HG02610 (cell line): ENCODE results near the gene AKAP6.

Experiments
- ATAC-seq: cut with Tn5 transposase; IDR thresholded peaks from one replicate; pipeline ENCODE4 v1.9.1; 2021; ENCODE audit warnings: mild to moderate bottlenecking, moderate library complexity; ENCODE audit not compliant: unreplicated experiment

The AKAP6 gene

DNA sequence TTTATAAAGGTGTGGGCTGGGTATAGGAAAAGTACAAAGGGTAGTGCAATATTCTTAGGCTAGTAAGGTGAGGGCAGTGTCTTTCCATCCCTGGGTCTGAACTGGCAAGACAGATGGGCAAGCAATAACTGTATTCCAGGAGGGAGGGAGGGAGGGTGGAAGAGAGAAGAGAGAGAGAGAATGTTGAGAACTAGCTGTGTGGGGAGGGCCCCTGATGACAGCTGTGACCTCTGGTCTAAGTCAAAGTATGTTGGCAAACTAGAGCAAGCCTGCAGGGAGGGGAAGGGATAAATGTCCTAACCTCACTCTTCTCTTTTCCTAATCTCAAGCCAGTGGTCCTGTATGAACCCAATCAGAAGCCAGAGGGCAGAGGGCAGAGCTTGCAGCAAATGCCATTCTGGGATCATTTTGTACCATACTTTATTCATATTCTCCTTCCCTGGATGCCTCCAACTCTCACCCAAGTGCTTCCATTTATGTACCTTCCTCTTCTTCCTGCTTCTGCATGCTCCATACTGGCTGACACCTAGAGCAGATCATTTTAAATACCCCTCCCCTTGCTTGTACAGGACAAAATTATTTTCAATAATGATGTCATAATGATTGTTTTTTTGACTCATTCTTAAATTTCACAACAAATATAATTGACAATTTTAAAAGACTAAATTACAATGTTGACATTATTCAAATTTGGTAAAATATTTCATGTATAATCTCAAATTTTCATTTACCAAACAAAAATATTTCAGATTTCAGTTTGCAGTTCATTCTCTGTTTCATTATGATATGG is 75.9 kb downstream of the AKAP6 start:
- ATAC-seq = no peak

DNA sequence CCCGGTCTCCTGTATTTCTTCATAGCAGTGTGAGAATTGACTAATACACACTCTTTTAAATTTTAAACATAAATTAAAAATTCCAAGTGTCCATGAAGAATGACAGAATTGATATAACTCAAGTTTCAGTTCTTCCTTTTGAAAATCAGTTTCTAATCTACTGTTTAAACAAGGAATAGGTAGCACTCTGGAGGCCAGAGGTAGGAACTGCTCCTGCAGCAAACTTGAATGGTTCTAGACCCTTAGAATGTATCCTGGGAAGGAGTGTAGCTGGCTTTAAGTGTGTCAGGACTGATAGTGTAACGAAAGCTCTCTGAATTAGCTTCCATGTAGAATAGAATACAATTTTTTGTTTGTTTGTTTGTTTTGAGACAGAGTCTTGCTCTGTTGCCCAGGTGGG is 76.8 kb downstream of the AKAP6 start:
- no peak for ATAC-seq

DNA sequence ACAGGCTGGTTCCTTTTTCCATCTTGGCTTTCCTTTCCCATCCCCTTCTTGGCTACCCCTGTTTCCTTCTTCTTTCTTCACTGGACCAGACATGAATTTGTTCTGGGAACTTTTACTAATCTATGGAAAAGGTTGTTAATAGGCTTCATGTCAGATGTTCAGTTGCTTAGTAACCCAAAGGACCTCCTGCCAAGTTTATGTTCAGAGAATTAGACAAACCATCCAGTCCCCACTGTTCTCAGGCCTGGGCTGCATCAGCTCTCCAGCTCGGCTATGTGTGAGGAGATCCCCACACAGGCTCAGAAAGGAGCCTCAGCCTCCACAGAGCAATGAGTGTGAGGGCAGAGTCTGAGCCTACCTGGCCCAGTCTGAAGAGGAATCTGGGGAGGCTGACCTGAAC is 78.0 kb downstream of the AKAP6 start:
- ATAC-seq = no peak

DNA sequence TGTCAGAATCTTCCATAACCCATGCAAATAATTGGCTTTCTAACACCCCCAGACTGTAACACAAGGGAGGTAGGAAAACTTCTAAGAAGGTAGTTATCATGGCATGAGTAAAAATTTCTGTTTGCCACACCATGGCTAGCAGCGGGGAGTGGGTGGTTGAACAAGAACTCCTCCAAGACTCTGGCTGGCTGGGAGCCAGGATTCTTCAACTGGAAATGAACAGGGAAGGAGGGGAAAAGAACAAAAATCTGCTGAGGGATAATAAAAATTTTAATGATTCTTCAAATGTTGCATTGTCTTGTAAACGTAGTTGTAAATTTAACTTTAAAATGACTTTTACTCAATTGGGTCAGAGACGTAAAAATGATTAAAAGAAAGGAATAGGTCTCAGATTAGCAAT is 78.9 kb downstream of the AKAP6 start:
- ATAC-seq = no peak

DNA sequence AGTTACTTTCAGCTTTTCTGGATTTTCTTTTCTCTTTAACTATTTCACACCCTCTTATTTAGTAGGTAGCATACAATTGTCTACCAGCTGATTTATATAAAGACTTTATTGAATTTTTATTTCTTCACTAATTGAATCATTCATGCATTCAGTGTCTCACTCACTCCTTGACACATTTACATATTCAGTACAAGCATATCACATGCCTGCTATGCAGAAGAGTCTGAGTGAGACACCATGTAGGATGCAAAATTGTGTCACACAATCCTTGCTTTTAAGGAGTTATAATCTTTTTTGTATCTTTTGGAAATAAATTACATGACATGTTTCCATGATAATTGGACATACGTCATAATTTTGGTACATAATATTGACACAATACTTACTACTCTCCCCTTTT is 83.0 kb downstream of the AKAP6 start:
- ATAC-seq = no peak

DNA sequence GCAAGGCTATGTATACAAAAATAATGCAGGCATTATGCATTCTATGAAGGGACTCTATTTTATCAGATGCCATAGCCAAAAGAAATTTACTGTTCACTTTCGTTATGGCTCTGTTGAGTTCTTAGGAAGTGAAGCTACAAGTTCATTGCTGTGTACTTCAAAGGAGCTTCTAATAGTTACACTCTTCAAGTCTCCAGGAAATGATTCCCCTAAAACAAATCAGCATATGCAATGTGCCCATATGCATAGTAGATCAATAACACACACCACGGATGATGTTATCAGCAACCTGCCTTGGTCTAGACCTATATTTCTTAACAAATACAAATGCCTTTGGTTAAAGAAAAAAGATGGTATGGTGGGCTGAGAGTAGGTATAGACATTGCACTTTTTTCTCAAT is 83.4 kb downstream of the AKAP6 start:
- ATAC-seq = no peak

DNA sequence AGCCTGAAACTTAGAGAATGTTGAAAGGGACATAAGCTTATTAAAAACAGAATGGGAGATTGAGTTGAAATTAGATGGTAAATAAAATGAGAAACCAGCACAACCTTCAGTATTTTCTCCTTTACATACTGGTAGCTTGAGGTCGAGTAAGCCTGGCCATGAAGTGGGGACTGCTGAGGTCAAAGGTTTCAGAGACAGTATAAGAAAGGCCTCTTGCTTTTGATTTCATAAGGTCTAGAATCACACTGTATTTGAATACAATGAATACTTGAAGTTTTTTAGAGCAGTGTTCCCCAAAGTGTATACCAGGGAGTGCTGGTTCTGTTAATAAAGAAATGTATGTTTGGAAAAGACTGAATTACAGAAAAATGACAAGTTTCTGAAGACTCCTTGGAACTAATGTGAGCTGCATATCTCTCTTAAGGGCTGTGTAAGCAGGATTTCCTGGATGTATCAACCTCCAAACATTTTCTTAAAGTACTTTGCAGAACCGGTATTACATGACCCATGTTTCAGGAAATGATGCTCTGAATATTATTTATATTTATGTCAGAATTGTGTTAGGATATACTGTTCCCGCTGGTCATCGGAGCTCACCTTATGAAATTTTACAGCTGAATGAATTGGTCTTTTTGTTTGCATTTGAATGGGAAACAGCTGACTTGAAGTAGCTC is 85.0 kb downstream of the AKAP6 start:
- no peak for ATAC-seq

DNA sequence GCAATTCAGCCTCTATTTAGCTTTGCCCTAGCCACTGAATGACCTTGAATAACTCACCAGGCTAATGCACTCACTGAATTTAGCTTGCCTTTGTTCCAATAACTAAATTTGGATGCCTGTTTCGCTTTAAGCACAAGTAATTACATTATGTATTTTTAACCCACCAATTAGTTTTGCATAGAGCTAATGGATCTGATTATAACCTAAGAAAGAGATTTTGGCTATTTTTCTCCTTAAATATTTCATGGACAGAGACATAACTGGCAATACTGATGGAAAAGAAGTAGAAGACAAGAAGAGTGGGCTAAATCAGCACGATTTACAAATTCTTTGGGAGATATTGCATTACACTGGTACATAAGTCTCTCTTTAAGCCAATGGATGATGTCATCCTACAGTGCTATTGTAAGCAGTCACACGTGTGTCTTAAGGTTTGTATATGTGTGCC is 85.7 kb downstream of the AKAP6 start:
- ATAC-seq = no peak

DNA sequence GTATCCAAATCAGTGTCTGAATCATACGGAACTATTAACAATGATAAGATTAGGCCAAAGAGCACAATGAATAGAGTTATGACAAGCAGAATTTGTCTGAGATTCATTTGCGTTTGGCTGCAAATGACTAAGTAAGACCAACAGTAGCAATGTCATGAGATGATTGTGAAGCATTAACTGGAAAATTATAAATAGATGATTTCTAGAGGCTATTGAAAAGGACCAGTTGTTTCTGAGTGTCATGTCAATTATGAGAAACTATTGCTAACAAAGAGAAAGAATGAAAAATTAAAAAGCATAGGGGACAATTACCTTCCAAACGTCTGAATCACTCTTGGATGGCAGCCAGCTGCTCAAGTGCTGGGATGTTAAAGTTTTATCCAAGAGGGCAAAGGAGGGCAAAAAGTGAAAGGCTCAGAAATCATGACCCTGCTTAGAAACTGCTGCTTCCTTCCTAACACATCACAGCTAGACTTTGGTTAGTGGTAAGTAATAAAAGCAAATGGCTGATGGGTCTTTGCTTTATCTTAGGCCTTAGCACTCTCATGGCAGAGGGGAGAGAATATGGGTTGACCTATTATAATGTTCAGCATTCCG is 89.0 kb downstream of the AKAP6 start:
- ATAC-seq = no peak

DNA sequence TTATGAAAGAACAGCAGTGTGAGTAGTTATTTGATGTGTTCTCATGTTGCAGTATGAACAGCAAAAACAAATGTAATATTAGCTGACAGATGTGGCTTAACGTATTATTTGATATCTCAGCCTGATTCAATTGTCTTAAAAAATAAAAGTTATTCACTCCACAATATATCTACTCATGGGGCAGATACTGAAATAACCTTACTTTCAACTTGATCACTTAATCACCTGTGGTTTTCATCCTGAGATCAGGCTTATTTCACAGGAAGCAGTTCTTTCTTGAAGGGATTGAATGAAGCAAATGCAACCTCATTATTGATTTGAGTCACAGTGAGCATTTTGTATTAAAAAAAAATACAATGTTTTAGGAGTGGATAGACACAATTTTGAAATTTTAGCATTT is 90.3 kb downstream of the AKAP6 start:
- ATAC-seq = no peak

DNA sequence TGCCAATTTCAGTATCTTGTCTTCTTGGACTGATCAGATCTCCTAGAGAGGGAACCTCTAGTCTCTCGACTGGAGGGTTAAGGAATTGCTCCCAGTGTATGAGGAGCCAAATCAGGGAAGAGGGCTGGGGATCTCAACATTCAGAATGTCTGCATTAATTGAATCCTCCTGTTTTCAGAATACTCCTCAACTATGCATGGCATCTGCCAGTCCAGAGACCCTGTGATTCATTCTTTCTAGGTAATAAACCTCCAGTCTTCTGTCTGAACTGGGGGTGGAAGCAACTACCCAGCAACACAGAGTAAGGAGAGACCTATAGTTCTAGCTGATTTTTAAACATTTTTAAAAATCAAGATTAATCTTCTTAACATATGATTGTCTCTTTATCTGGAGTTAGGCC is 92.7 kb downstream of the AKAP6 start:
- no peak for ATAC-seq

DNA sequence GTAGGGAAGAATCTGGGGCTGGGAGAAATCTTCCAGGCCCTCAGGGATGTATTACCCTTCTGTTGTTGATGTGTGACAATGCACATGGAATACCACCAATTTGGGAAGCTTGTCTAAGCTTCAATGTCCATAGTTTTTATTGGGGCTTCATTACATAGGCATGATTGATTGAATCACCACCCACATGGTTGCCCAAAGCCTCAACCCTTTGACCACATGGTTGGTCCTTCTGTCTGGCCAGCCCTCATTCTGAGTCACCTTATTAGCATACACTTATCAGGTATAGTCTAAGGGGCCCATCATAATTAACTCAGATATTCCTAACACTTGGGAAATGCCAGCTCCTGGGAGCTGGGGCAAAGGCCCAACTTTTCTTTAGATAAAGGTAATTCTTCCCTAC is 93.3 kb downstream of the AKAP6 start:
- ATAC-seq = no peak

DNA sequence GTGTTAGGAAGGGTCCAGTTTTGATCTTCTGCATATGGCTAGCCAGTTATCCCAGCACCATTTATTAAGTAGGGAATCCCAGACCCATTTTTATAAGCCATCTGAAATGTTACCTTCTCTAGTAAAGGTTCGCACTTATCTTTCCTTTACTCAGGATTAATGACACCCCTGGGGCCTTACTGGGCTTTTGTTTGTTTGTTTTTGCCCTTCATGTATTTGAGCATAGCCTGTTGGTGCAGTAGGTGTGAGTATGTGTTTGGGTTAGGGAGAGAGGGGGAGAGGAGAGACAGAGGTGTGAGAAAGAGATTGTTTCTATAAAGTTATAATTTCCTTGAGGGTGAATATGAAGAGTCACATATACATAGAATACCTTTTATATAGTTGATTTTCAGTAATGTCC is 96.9 kb downstream of the AKAP6 start:
- no peak for ATAC-seq

DNA sequence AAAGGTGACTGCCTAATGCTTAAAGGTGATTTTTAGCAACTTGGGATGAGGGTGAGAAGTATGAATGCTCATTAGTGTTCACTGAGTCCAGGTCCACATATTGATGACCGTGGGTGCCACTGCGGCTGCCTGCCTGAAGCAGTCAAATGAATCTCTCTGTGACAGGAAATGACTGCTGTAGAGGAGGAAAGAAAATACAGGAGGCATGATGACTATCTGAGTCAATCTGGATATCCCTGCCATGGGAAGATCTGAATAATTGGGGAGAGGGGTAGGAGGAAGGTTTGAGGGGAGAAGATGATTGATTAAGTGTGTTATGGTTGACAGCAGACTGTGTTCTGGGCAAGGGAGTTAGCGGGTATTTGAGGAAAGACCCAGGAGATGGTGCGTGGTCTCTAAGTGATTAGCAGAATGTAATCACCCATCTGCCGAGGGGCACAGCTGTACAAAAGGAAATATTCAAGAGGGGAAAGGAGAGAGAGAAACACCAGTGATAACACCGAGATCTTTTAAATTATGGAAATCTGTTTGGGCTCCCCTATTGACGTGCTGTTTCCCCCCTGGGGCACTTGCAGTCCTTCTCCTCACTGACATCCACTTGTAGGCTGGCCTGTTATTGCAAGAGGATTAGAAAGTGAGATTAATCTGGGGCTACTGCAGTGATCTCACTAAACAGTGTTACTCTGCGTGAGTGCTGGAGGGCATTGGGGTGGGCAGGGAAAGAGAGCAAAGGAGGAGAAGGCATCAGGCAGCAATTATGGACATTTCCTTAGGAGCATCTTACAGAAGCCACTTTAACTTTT is 97.7 kb downstream of the AKAP6 start:
- ATAC-seq = no peak

DNA sequence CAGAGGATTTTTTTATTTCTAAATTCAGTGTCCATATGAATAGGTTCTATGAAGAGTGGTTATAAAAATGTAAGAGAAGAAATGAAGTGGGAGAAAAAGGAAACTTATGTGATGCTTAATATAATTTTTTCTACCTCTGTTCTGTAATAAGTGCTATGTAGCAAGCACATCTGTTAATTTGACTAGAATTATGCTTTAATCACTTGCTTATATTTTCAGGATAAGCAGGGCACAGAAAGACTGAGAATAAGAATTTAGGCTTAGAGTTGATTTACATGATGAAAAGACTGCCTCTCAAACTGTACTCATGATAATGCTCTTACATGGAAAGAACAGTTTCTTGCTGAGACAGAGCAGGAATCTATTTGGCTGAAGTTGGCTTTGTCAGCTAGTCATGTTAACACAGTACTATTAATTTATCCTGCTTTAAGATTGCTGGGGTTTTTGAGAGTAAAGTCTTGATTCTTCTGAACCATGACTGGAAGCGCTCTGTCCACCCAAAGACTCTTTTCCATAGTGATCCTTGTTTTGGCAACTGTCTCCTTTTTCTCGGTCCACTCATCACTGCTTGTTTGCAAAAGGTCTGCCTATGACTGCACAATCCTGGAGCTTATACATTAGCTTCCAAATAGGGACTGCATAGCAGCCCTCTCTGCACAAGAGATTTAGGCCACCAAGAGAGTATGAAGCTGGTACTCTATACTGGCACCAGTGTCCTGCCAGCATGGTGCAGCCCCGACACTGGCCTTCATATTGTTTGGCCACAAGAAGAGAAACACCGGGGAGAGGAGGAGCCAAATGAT is 98.8 kb downstream of the AKAP6 start:
- ATAC-seq = no peak

DNA sequence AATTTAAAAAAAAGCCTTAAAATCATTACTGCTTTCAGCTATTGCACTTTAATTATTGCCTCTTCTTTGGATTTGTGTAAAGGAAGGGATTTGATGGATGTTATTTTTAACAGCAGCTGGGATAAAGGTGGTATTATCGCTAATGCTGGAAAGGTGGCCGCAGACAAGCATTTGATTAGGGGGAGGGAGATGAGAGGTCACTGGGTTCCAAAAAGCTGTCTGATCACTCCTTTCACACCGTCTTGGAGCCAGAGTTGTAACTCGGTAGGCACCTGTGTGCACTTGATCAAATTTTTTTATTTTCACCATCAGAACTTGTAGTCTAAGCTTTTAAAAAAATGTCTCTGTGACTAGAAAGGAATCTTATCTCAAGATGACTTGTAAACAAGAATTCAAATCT is 99.8 kb downstream of the AKAP6 start:
- no peak for ATAC-seq

DNA sequence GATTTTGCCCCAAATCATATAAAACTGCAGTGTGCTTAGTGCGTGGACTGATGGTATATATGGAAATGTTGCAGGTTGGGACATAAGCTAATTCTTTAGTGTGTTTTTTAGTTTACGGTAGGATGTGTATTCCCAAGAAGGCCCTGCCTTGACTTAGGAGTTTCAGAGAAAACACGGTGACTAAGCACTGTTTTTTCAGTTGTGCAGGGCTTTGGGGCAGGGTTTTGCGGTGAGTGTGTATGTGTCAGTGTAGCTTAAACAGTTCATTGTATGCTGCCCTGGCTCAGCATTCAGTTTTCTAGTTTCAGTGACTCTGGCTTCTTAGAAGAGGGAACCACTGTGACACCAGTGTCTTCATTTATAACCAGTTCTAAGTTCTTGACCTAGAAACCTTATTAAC is 101.2 kb downstream of the AKAP6 start:
- ATAC-seq = no peak

DNA sequence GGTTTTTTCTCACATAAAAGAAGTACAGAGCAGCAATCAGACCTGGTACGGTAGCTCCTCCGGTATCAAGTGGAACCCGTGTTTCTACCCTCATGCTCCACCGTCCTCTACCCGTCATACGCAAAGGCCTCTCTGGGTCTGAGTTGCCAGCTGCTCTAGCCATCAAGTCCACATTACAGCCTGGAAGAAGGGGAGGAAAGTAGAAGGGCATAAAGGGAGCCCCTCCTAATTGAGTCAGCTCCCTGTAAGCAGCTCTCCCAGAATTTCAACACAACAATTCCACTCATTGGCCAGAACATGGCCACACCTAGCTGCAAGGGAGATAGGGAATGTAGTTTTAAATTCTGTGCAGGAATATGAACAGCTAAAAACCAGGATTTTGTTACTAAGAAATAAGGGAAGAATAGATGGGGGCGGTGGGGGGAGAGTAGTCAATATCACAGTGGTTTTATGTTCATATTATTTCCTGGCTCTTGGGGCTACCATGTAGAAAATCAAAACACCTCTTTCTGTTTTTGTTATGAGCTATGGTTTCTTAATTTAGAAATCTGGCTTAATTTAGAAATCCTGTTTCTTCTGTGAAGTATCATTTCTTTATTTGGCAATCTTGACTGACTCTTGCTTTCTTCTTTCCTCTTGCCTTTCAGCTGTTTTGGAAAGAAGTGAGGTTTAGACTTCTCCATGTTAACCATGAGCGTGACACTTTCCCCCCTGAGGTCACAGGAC is 103.9 kb downstream of the AKAP6 start:
- ATAC-seq = no peak

DNA sequence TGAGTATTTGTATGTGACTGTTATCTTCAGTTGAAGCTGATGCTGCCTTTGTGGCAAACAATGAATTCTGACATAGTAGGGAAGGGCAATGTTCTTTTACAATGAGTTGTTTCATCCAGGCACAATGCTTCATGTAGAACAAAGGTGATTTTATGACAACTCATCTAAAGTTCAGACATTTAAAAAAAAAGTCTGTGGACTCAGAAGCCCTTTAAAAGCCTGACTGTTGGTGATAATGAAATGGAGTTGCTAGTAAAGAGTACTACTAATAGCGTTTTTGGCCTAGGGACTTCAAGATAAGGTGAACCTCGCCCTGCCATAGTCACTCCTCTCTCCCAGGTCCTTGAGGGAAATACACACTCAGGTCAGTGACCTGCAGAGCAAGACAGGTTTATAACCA is 105.1 kb downstream of the AKAP6 start:
- ATAC-seq = no peak

DNA sequence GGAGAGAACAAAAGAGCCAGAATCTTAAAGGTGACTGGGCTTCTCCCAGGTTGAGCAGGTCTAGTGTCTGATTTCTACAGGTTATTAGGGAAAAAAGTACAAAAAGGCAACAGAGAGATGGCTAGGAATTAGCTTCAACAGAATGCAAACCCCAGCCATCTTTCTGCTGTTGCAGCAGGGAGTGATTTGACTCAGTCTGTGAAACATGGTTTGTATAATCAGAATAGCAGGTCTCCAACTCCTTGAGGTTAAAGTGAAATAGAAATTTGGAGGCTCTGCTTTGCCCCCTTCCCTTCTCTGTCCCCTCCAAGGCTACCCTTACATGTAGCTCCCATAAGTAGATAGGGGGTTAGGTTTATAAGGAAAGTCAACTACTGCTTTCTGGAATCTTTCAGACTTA is 105.8 kb downstream of the AKAP6 start:
- ATAC-seq = no peak
